HL-60 (cell line): Measurements from ENCODE around the gene MPRIP.

Experiments
- DNase-seq, 2 experiments: peaks; one replicate each; pipeline ENCODE4 v3.0.0-alpha.2; 2010 to 2020; ENCODE audit warnings: low read depth in 1 of 2, low spot score in 1 of 2
- H3K27ac ChIP-seq: fragments of 250-450 bp; sonication (Bioruptor Pico); replicated peaks from 2 replicates; pipeline ENCODE4 v1.5.1; 2020; ENCODE audit warnings: mild to moderate bottlenecking, moderate library complexity
- H3K27me3 ChIP-seq: fragments of 250-450 bp; sonication (Bioruptor Pico); 2 replicates; pipeline ENCODE4 v1.5.1; 2021; ENCODE audit warnings: mild to moderate bottlenecking, moderate library complexity; ENCODE audit not compliant: insufficient read depth, poor library complexity, severe bottlenecking
- H3K4me3 ChIP-seq: replicated peaks from 2 replicates; pipeline ENCODE4 v1.5.1; 2011; ENCODE audit warnings: mild to moderate bottlenecking, control low read depth, low read length; ENCODE audit not compliant: insufficient read depth
- CTCF ChIP-seq: IDR thresholded peaks from one replicate; pipeline ENCODE4 v1.5.1; 2011; ENCODE audit warnings: low read length, control low read depth, inconsistent platforms; ENCODE audit not compliant: insufficient read depth
- GABPA ChIP-seq: IDR thresholded peaks from 2 replicates; pipeline ENCODE4 v1.6.1; 2012; ENCODE audit warnings: low read depth
- POLR2AphosphoS5 ChIP-seq: IDR thresholded peaks from 2 replicates; pipeline ENCODE4 v1.6.1; 2012; ENCODE audit warnings: low read depth
- REST ChIP-seq: IDR thresholded peaks from 2 replicates; pipeline ENCODE4 v1.6.1; 2012; ENCODE audit warnings: low read depth; ENCODE audit not compliant: insufficient replicate concordance
- SPI1 ChIP-seq: IDR thresholded peaks from 2 replicates; pipeline ENCODE4 v1.6.1; 2012; ENCODE audit warnings: low read depth, mild to moderate bottlenecking, borderline replicate concordance

MPRIP gene

DNA sequence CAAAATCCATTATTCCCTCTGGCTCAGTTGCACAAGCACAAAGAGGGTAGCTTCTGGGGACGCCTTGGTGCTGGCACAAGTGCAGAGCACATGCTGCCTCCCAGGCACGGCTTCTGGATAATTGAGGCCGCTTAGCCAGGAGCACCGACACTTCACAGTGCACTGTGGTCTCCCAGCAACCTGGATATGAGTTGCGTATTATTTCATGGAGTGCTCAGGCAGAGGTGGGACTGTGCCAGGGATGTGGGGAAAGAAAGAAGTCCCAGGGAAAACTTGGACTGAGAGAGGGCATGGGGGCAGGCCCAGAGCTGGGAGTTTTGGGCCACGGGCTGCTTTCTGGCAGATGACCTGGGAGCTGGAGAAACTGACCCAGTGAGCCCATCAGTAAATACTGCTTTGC is 37.5 kb downstream of the MPRIP start:
- DNase-seq: no peak
- H3K4me3 ChIP-seq: no peak overlapping the region
- no peak for TF ChIP-seq GABPA
- no peak for TF ChIP-seq CTCF
- H3K27me3 ChIP-seq: no peaks in the 10 kb centered on the region
- no peak overlapping the region for H3K27ac ChIP-seq

- H3K27ac ChIP-seq: no peak overlapping the region
- DNase-seq: no peak
- H3K27me3 ChIP-seq: no peaks in the 10 kb centered on the region
- no peak overlapping the region for H3K4me3 ChIP-seq
- TF ChIP-seq GABPA: no peak
- TF ChIP-seq POLR2AphosphoS5: no peak
- no peak for TF ChIP-seq CTCF
- no peak for TF ChIP-seq REST
- no peak for TF ChIP-seq SPI1
These were observed 37.9 kb downstream of the MPRIP start for GRCh38 chr17:17080181-17080631.

DNA sequence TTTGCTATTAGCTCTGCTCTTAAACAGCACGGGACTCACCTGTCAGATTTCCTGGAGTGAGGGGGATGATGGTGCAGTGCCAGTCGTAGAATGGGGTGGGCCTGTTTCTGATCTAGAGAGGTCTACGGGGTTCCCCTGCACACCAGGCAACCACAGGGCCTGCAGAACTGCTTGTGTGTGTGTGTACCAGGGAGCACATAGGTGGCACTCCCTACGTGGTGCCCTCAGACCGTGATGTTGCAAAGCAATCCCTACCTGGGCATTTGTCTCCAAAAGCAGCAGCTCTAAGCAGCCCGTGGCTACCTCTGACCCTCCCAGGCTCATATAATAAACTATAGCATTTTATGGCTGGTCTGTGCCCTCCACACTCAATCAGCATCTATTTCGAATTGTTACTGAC is 38.5 kb downstream of the MPRIP start:
- Histone ChIP-seq H3K27me3 (no peaks in the 10 kb centered on the region), H3K27ac (no peak overlapping the region), H3K4me3 (no peak overlapping the region)
- no peak for DNase-seq
- no peak for TF ChIP-seq SPI1
- TF ChIP-seq GABPA: no peak
- TF ChIP-seq REST: no peak
- TF ChIP-seq CTCF: no peak
- TF ChIP-seq POLR2AphosphoS5: no peak

- no peak for TF ChIP-seq CTCF
- TF ChIP-seq GABPA: no peak
- TF ChIP-seq REST: no peak
- TF ChIP-seq POLR2AphosphoS5: no peak
- TF ChIP-seq SPI1: no peak
- no peak overlapping the region for H3K4me3 ChIP-seq
- no peak for DNase-seq
- no peak overlapping the region for H3K27ac ChIP-seq
- no peaks in the 10 kb centered on the region for H3K27me3 ChIP-seq
These were observed 39.2 kb downstream of the MPRIP start for GRCh38 chr17:17081304-17081940.
